Activated CD8-positive, alpha-beta memory T cell treated with anti-CD3 and anti-CD28 coated beads for 48 hours (primary cell): ENCODE data around the gene GFI1B.

Experiments used
- DNase-seq, 3 experiments: peaks; one replicate each; pipeline ENCODE4 v3.0.0-alpha.2; 2020; ENCODE audit warnings: low read depth in 2 of 3, low spot score in 2 of 3

GFI1B gene

DNA sequence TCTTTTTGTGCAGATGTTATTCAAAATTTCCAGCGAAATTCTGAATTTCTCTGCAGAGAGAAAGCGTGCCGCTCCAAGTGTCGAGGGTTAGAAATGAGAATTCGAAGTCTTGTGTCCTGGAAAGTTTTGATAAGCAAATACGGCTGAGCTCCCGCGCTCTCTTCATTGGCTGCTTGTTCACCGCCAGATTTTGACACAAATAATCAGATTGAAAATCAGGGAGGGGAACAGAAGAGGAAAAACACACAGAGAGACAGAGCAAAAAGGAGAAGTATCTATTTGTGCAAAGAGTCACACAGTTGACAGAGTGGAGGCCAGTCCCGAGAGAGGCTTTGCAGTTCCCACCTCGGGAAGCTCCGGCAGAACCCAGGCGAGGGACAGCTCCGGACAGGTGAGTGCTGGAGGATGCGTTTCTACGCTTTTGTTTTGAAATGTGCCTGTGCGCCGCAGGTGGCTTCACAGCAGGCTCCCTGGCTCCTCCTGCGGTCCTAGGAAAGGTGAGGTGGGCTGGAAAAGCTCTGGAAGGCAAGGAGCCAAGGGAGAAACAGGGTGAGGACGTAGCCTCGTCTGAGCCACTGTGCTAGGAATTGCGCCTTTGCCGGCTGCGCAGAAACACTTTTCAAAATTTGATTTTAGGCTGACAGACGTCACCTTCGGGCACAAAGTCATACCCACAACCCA is at the start of gene GFI1B:
Gene GFI1B, plus strand, starts transcription at position 244 of the 681 bp plus-strand sequence. CDS start 7,985 bp downstream, outside the sequence.
- DNase-seq = no peak

DNA sequence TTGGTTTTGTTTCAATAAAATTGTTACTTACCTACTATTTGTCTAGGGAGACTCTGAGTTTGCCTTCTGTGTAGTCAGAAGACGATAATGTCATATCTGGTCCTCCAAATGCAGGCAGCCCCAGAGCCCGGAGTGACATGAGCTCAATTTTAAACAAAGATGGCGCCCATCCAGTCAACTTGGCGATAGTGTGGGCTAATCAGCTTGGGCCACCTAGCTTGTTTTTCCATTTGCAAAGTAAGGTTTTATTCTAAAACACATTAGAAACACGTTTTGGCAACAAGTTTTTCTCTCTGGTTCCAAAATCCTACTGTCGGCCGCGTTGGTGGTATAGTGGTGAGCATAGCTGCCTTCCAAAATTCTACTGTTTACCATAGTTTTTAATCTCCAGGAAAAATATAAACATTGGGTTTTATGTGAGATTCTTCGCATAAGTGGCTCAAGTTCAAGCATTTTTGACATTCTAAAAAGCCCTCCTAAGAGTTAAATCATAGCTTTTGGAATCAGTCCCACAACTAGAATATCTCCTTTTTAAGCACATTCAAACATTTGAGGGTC is 47.2 kb upstream of the GFI1B start:
- no peak for DNase-seq

DNA sequence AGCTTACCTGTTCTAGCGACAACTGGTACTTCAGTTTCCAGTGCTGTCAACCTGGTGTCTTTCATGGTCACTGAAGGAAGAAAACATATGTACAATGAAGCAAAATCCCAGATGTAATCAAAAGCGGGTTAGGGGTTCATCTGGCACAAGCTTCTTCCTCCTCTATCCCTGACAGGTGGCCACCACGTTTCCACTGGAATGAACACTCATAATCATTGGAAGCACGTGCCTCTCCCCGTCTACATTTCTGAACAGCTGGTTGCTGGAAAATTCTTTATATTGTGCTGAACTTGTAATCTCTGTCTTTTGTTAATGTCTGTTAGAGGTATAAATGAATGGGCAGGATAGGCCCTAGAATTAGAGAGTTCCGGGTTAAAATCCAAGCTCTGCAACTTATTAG is 43.5 kb upstream of the GFI1B start:
- DNase-seq = no peak

DNA sequence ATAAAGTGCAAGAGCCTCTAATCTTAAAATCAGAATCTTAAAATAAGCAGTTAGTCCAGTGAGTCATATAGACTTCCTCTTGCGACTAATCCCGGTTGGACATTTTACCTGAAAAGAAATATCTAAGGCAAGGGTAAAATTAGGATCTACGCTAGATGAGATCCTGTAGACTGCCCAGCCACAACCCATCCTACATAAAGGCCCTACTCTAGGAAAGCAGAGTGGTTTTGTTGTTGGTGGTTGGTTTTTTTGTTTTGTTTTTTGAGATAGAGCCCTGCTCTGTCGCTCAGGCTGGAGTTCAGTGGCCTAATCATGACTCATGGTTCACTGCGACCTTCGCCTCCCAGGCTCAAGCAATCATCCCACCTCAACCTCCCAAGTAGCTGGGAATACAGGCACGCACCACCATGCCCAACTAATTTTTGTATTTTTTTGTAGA is 41.0 kb upstream of the GFI1B start:
- no peak for DNase-seq

GRCh38 chr9:132939169-132939568 is 39.3 kb upstream of the GFI1B start:
- no peak for DNase-seq

GRCh38 chr9:132942541-132943182 is 35.8 kb upstream of the GFI1B start:
- DNase-seq = no peak

DNA sequence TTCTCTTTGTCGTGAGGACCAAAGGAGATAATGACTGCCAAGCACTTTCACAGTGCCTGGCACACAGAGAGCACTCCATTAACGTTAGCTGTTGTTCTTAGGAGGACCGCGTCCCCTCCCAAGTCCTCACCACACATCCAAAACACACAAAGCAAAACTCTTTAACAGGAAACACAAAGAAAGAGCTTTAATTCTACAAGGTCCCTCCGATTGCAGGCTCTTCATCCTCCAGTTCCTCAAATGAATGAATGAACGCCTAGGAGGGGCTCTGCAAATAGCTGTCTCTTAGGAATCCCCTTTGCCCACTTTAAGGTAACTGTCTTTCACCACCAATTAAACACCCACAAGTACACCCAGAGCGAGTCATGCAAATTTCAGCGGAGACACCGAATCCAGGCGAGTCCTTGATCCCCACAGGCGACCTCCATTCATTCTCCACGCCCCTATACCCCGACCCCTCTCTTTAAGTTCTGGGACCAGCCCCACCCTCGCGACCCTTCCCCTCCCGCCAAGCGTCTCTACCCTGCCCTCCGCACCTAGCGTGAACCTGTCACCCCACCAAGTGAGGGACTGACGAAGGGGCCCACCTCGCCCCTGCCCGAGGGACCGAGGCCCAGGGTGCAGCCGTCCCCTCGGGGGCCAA is 34.7 kb upstream of the GFI1B start:
- DNase-seq = no peak

- DNase-seq = peak; percentile 93 to 97 (median 94)
Measured at GRCh38 chr9:132944294-132945185, 34.0 kb upstream of the GFI1B start, which contains the start of gene TSC1. Gene TSC1 (minus strand): TSS chr9:132944616. CDS start chr9:132928872, 15,744 bp downstream.

GRCh38 chr9:132945186-132946130 is 33.0 kb upstream of the GFI1B start:
- no peak for DNase-seq

DNA sequence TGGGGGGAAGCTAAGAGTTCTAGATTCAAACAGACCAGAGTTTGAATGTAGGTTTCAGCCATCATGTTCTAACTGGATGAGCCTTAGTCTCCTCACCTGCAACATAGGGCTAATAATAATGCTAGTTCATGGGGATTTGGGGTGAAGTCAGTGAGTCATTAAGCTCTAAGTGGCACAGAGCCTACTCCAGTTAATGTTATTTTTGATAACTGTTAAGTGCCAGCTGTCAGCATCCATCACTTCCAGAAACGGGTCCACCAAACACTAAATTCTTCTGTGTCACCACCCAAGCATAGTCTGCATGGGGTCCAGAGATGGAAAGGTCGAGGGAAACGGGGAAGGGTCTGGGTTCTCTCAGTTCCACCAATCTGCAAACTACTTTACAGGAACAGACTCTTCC is 32.3 kb upstream of the GFI1B start:
- no peak for DNase-seq

GRCh38 chr9:132946631-132947295 is 31.7 kb upstream of the GFI1B start:
- no peak for DNase-seq

GRCh38 chr9:132947756-132948155 is 30.7 kb upstream of the GFI1B start:
- no peak for DNase-seq

- no peak for DNase-seq
Measured at GRCh38 chr9:132948482-132949050, 29.9 kb upstream of the GFI1B start.

DNA sequence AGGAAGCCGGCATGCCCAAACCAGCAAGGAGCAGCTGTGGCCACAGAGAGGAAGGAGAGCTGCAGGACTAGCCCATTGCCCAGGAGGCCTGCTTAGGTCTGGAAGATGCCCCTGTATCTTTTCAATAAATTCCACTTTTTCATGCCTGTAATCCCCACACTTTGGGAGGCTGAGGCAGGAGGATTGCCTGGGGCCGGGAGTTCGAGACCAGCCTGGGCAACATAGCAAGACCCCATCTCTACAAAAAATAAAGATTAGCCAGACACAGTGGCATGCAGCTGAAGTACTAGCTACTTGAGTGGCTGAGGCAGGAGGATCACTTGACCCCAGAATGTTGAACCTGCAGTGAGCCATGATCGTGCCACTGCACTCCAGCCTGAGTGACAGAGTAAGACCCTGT is 28.8 kb upstream of the GFI1B start:
- no peak for DNase-seq

GRCh38 chr9:132955123-132955522 is 23.4 kb upstream of the GFI1B start:
- DNase-seq = no peak

- DNase-seq = no peak
Measured at GRCh38 chr9:132955768-132956167, 22.7 kb upstream of the GFI1B start.

DNA sequence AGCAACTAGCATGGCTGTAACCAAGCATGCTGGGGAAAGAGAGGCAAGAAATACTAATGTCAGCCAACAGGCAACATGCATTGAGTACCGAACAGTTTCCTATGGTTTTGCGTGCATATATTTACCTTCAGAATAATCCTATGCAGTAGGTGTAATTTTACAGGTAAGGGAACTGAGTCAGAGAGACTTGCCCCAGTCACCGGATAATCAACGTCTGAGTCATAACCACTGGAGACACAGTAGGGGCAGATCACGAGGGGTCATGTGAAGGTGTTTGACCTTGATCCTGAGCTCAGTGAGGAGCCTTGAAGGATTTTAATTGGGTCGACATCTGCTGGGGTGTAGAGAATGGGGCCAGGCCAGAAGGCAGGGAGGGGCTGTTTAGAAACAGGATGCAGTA is 20.7 kb upstream of the GFI1B start:
- DNase-seq = no peak

DNA sequence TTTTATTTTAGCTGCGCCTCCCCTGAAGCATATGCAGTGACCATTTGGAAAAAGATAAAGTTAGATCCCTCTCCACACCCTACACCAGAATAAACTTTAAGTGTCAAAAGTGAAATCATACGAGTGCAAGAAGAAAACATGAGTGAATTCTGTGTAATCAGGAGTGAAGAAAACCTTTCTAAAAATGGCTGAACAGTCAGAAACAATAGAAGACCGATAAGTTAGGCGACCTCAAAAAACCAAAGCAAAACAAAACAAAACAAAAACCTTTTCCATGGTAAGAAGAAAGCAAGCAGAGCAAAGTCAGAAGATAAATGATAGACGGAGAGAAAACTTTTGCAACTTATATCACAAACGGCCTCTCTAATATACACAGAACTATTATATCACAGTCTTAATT is 17.5 kb upstream of the GFI1B start:
- DNase-seq = no peak

- DNase-seq = no peak
Measured at GRCh38 chr9:132965478-132965877, 13.0 kb upstream of the GFI1B start.
